ENCODE data around the gene FOXD4L1.
"Not testable (repeated sequence)": the region's sequence is repeated elsewhere in the genome, so short reads cannot be mapped to it uniquely, and the experiment has no call there.

The FOXD4L1 gene

DNA sequence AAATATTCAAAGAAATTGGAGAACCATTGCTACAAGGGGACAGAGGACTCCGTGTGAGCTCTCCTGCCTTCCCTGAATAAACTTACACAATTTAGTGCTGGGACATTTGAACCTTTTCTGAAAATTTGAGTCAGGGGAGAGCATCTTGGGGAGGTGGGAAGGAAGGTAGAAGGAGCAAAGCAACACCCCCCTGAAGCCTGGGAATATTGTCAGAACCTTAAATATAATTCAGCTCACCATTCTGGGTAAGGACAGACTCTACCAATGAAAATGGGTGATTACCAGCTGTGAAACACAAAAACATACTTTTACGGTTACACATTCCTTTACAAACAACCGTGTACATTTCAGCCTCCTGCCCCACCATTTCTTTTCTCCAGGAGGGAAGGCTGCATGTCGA, at the start of gene FOXD4L1:
FOXD4L1 (plus strand) TSS at position 301 of the 400 bp plus-strand sequence. CDS start 592 bp downstream, outside the sequence.
- H3K27ac ChIP-seq (ENCODE audit: low read length); H3K36me3 ChIP-seq (ENCODE audit: control insufficient read depth in 1 of 2, insufficient read depth in 2 of 2, low read length in 2 of 2); H3K9me3 ChIP-seq (ENCODE audit: control insufficient read depth in 1 of 2, low read length in 2 of 2); H3K4me3 ChIP-seq (ENCODE audit: low read depth in 1 of 2, low read length in 2 of 2): not testable (repeated sequence)
- Histone ChIP-seq H3K27me3 (ENCODE audit: low read depth, low read length) (peaks cover 11% of the 10 kb centered on the region), H3K4me1 (ENCODE audit: control insufficient read depth in 1 of 2, insufficient read depth in 2 of 2, low read length in 2 of 2) (peaks cover 0 to 12% of the 10 kb centered on the region in 2 donors)

- not testable (repeated sequence) for H3K4me3 ChIP-seq (ENCODE audit: low read depth in 1 of 2, low read length in 2 of 2); H3K27me3 ChIP-seq (ENCODE audit: low read depth, low read length); H3K27ac ChIP-seq (ENCODE audit: low read length)
These were observed 32.7 kb upstream of the FOXD4L1 start for GRCh38 chr2:113465770-113466169.

DNA sequence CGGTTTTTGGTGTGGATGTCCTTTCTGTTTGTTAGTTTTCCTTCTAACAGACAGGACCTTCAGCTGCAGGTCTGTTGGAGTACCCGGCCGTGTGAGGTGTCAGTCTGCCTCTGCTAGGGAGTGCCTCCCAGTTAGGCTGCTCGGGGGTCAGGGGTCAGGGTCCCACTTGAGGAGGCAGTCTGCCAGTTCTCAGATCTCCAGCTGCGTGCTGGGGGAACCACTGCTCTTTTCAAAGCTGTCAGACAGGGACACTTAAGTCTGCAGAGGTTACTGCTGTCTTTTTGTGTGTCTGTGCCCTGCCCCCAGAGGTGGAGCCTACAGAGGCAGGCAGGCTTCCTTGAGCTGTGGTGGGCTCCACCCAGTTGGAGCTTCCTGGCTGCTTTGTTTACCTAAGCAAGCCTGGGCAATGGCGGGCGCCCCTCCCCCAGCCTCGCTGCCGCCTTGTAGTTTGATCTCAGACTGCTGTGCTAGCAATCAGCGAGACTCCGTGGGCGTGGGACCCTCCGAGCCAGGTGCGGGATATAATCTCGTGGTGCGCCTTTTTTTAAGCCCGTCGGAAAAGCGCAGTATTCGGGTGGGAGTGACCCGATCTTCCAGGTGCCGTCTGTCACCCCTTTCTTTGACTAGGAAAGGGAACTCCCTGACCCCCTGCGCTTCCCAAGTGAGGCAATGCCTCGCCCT, 21.6 kb upstream of the FOXD4L1 start:
- not testable (repeated sequence) for H3K27me3 ChIP-seq (ENCODE audit: low read depth, low read length); H3K36me3 ChIP-seq (ENCODE audit: control insufficient read depth in 1 of 2, insufficient read depth in 2 of 2, low read length in 2 of 2); H3K9me3 ChIP-seq (ENCODE audit: control insufficient read depth in 1 of 2, low read length in 2 of 2); H3K4me3 ChIP-seq (ENCODE audit: low read depth in 1 of 2, low read length in 2 of 2); H3K27ac ChIP-seq (ENCODE audit: low read length); H3K4me1 ChIP-seq (ENCODE audit: control insufficient read depth in 1 of 2, insufficient read depth in 2 of 2, low read length in 2 of 2)

More at GRCh38 chr2:113465770-113466169, 32.7 kb upstream of the FOXD4L1 start:
- not testable (repeated sequence) for H3K4me1 ChIP-seq (ENCODE audit: control insufficient read depth in 1 of 2, insufficient read depth in 2 of 2, low read length in 2 of 2); H3K9me3 ChIP-seq (ENCODE audit: control insufficient read depth in 1 of 2, low read length in 2 of 2); H3K36me3 ChIP-seq (ENCODE audit: control insufficient read depth in 1 of 2, insufficient read depth in 2 of 2, low read length in 2 of 2)

DNA sequence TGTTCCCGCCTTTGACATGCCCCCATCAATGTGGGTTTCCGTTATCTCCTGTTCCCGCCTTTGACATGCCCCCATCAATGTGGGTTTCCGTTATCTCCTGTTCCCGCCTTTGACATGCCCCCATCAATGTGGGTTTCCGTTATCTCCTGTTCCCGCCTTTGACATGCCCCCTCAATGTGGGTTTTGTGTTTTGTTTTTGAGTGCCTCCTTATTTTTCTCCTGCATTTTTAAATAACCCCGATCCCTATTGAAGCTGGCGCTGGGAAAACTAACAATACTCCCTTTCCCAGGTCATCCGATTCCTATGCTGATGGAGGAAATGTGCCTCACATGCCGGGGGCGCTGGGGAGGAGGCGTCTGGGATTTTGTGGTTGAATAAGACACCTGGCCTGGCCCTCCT, 1.9 kb upstream of the FOXD4L1 start:
- H3K4me1 ChIP-seq (ENCODE audit: control insufficient read depth in 1 of 2, insufficient read depth in 2 of 2, low read length in 2 of 2); H3K9me3 ChIP-seq (ENCODE audit: control insufficient read depth in 1 of 2, low read length in 2 of 2); H3K27ac ChIP-seq (ENCODE audit: low read length); H3K36me3 ChIP-seq (ENCODE audit: control insufficient read depth in 1 of 2, insufficient read depth in 2 of 2, low read length in 2 of 2); H3K27me3 ChIP-seq (ENCODE audit: low read depth, low read length); H3K4me3 ChIP-seq (ENCODE audit: low read depth in 1 of 2, low read length in 2 of 2): not testable (repeated sequence)

GRCh38 chr2:113499019-113499885, 787 bp downstream of the FOXD4L1 start:
- not testable (repeated sequence) for H3K4me3 ChIP-seq (ENCODE audit: low read depth in 1 of 2, low read length in 2 of 2); H3K27ac ChIP-seq (ENCODE audit: low read length)

GRCh38 chr2:113499886-113500722, 1.6 kb downstream of the FOXD4L1 start:
- peaks cover 0 to 19% of the 10 kb centered on the region in 2 donors for H3K4me1 ChIP-seq (ENCODE audit: control insufficient read depth in 1 of 2, insufficient read depth in 2 of 2, low read length in 2 of 2)
- not testable (repeated sequence) for H3K4me3 ChIP-seq (ENCODE audit: low read depth in 1 of 2, low read length in 2 of 2); H3K27ac ChIP-seq (ENCODE audit: low read length); H3K9me3 ChIP-seq (ENCODE audit: control insufficient read depth in 1 of 2, low read length in 2 of 2); H3K36me3 ChIP-seq (ENCODE audit: control insufficient read depth in 1 of 2, insufficient read depth in 2 of 2, low read length in 2 of 2)
- peaks cover 16% of the 10 kb centered on the region for H3K27me3 ChIP-seq (ENCODE audit: low read depth, low read length)

More at GRCh38 chr2:113499019-113499885, 787 bp downstream of the FOXD4L1 start:
- not testable (repeated sequence) for H3K36me3 ChIP-seq (ENCODE audit: control insufficient read depth in 1 of 2, insufficient read depth in 2 of 2, low read length in 2 of 2); H3K9me3 ChIP-seq (ENCODE audit: control insufficient read depth in 1 of 2, low read length in 2 of 2)
- H3K4me1 ChIP-seq (ENCODE audit: control insufficient read depth in 1 of 2, insufficient read depth in 2 of 2, low read length in 2 of 2), result peaks cover 0 to 19% of the 10 kb centered on the region in 2 donors
- peaks cover 15% of the 10 kb centered on the region for H3K27me3 ChIP-seq (ENCODE audit: low read depth, low read length)

DNA sequence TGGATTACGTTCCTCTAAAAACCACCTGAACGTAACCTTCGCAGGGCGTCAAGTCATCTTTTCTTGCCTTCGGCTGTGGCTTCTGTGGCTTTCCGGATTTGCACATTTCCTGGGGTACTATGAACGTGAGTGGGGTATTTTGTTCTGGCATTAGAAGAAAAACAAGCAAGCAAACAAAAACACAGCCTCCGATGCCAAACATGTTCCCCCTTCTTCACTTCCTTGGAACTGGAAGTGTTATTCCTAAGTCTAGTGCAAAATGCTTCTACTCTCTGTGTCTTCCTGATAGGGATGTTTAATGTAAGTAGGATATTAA, 2.2 kb downstream of the FOXD4L1 start:
- not testable (repeated sequence) for H3K27ac ChIP-seq (ENCODE audit: low read length); H3K4me3 ChIP-seq (ENCODE audit: low read depth in 1 of 2, low read length in 2 of 2); H3K36me3 ChIP-seq (ENCODE audit: control insufficient read depth in 1 of 2, insufficient read depth in 2 of 2, low read length in 2 of 2); H3K9me3 ChIP-seq (ENCODE audit: control insufficient read depth in 1 of 2, low read length in 2 of 2)
- Histone ChIP-seq H3K27me3 (ENCODE audit: low read depth, low read length) (peaks cover 16% of the 10 kb centered on the region), H3K4me1 (ENCODE audit: control insufficient read depth in 1 of 2, insufficient read depth in 2 of 2, low read length in 2 of 2) (peaks cover 0 to 19% of the 10 kb centered on the region in 2 donors)

DNA sequence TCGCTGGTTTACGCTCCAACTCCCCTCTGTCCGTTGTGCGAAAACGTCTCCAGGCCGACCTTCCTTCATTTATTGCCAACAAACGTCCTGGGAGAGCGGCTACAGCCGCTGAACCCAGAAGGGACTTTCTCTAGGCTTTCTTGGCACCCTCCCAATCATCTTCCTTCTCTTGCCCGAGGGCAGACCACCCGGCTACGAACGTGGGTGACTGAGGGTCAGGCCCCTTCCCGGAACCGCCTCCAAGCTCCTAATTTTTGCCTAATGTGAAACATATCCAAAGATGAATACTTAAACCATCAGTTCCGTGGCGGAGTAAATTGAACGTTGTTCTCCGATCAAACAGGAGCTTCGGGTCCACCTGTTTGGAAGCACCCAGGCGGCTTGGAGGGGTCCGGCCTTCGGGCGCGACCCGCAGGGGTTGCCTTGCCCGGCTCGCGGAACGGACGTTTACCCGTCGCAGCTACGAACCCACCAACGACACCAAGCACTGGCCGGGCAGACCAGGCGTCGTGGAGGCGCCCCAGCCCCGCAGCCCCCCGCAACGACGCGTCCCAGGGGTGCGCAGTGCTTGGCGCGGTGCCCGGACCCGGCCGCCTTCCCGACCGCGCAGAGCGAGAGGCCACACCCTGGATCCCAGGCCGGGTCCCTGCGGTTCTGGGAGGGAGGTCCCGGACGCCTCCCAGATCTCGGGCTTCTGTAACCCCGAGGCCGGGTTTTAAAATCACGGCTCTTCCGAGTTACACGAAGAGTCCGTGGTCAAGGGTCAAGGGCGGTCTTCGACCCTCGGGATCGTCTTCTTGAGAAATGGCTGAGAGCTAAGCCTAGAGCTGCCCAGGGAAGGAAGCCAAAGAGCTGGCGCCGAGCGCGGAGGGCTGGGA, 4.0 kb downstream of the FOXD4L1 start:
- peaks cover 16% of the 10 kb centered on the region for H3K27me3 ChIP-seq (ENCODE audit: low read depth, low read length)
- H3K36me3 ChIP-seq (ENCODE audit: control insufficient read depth in 1 of 2, insufficient read depth in 2 of 2, low read length in 2 of 2); H3K27ac ChIP-seq (ENCODE audit: low read length); H3K9me3 ChIP-seq (ENCODE audit: control insufficient read depth in 1 of 2, low read length in 2 of 2): not testable (repeated sequence)
- H3K4me3 ChIP-seq (ENCODE audit: low read depth in 1 of 2, low read length in 2 of 2), result peak overlapping the region in 1 of 2 donors; percentile 68
- H3K4me1 ChIP-seq (ENCODE audit: control insufficient read depth in 1 of 2, insufficient read depth in 2 of 2, low read length in 2 of 2), result peaks cover 0 to 19% of the 10 kb centered on the region in 2 donors

GRCh38 chr2:113503094-113504042, 4.9 kb downstream of the FOXD4L1 start:
- not testable (repeated sequence) for H3K27ac ChIP-seq (ENCODE audit: low read length); H3K9me3 ChIP-seq (ENCODE audit: control insufficient read depth in 1 of 2, low read length in 2 of 2); H3K36me3 ChIP-seq (ENCODE audit: control insufficient read depth in 1 of 2, insufficient read depth in 2 of 2, low read length in 2 of 2)
- Histone ChIP-seq H3K27me3 (ENCODE audit: low read depth, low read length) (peaks cover 16% of the 10 kb centered on the region), H3K4me1 (ENCODE audit: control insufficient read depth in 1 of 2, insufficient read depth in 2 of 2, low read length in 2 of 2) (peaks cover 0 to 19% of the 10 kb centered on the region in 2 donors), H3K4me3 (ENCODE audit: low read depth in 1 of 2, low read length in 2 of 2) (peak overlapping the region in 1 of 2 donors; percentile 68)

DNA sequence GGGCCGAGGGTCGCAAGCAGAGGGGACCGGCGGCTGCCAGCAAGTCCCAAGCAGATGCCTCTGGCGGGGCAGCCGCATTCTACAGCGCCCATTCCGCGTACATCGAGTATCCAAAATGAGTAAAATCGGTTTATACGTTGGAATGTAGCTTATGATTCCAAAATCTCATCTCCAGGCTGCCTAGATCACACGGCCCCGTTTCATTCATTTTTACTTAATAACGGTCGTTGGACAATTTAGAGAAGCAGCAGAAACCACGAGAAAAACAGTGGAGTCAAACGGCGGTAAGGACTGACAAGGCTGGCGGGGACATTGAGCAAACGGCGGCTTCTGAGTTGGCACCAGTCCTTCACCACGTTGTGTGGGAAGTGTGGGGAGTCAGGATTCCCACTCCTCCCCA, 5.6 kb downstream of the FOXD4L1 start:
- peak overlapping the region in 1 of 2 donors; percentile 68 for H3K4me3 ChIP-seq (ENCODE audit: low read depth in 1 of 2, low read length in 2 of 2)
- not testable (repeated sequence) for H3K27ac ChIP-seq (ENCODE audit: low read length); H3K9me3 ChIP-seq (ENCODE audit: control insufficient read depth in 1 of 2, low read length in 2 of 2); H3K36me3 ChIP-seq (ENCODE audit: control insufficient read depth in 1 of 2, insufficient read depth in 2 of 2, low read length in 2 of 2)
- H3K27me3 ChIP-seq (ENCODE audit: low read depth, low read length), result peaks cover 16% of the 10 kb centered on the region
- peaks cover 0 to 19% of the 10 kb centered on the region in 2 donors for H3K4me1 ChIP-seq (ENCODE audit: control insufficient read depth in 1 of 2, insufficient read depth in 2 of 2, low read length in 2 of 2)
